GM12864 (cell line): ENCODE results near the gene S1PR5.

Experiments
- DNase-seq: peaks from one replicate; pipeline ENCODE4 v3.0.0-alpha.2; 2011; ENCODE audit warnings: low read depth
- H3K4me3 ChIP-seq: 2 replicates; pipeline ENCODE4 v1.5.1; 2011; ENCODE audit warnings: mild to moderate bottlenecking, low read depth, low read length, control low read depth
- TF ChIP-seq, protein P1 (sequence below): IDR thresholded peaks from 2 replicates; pipeline ENCODE4 v1.5.1; 2011; ENCODE audit warnings: low read depth, mild to moderate bottlenecking, moderate library complexity, low read length, control low read depth, inconsistent platforms; ENCODE audit errors: missing control alignments

Gene S1PR5

GRCh38 chr19:10491472-10492047 is 25.7 kb downstream of the S1PR5 start:
- TF ChIP-seq, protein P1, sequence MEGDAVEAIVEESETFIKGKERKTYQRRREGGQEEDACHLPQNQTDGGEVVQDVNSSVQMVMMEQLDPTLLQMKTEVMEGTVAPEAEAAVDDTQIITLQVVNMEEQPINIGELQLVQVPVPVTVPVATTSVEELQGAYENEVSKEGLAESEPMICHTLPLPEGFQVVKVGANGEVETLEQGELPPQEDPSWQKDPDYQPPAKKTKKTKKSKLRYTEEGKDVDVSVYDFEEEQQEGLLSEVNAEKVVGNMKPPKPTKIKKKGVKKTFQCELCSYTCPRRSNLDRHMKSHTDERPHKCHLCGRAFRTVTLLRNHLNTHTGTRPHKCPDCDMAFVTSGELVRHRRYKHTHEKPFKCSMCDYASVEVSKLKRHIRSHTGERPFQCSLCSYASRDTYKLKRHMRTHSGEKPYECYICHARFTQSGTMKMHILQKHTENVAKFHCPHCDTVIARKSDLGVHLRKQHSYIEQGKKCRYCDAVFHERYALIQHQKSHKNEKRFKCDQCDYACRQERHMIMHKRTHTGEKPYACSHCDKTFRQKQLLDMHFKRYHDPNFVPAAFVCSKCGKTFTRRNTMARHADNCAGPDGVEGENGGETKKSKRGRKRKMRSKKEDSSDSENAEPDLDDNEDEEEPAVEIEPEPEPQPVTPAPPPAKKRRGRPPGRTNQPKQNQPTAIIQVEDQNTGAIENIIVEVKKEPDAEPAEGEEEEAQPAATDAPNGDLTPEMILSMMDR: no peak
- DNase-seq: no peak
- H3K4me3 ChIP-seq: no peak overlapping the region

GRCh38 chr19:10486551-10486950 is 30.7 kb downstream of the S1PR5 start:
- no peak overlapping the region for H3K4me3 ChIP-seq
- no peak for DNase-seq
- TF ChIP-seq, protein P1: no peak

- no peak overlapping the region for H3K4me3 ChIP-seq
- TF ChIP-seq, protein P1: peak; percentile 30
- no peak for DNase-seq
These were observed 38.3 kb downstream of the S1PR5 start for GRCh38 chr19:10478903-10479384.

GRCh38 chr19:10478476-10478875 is 38.8 kb downstream of the S1PR5 start:
- TF ChIP-seq, protein P1: no peak
- H3K4me3 ChIP-seq: no peak overlapping the region
- no peak for DNase-seq

DNA sequence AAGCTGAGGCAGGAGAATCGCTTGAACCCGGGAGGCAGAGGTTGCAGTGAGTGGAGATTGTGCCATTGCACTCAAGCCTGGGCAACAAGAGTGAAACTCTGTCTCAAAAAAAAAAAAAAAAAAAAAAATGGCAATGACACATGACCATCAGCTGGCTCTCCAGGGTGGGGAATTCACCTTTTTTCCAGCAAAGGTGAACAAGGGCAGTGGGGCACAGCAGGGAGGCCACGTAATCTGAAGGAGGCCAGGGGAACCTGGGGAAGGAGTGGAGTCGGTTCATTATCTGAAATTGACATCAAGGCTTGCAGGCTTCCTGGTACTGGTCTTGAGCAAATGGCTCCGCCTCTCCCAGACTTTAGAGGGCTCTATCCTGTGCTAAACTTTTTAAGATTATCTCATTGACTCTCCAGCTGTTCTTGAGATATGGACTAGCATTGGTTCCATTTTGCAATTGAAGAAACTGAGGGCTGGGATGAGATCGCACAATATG is 42.2 kb downstream of the S1PR5 start:
- no peak overlapping the region for H3K4me3 ChIP-seq
- TF ChIP-seq, protein P1: no peak
- no peak for DNase-seq

DNA sequence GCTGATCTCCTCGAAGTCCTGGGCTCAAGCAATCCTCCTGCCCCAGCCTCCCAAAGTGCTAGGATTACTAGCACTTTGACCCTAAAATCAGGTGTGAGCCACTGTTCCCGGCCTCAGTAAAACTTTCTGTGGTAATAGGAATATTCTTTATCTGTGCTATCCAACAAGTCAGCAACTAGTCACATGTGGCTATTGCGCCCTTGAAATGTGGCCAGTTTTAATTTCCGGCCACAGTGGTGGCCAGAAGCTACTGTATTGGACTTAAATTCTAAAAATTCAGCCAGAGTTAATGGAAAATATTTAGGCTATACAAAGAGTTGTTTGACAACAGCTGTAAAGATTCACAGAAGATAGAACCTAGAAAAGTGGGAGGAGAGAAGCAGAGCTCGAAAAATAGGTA is 44.1 kb downstream of the S1PR5 start:
- no peak overlapping the region for H3K4me3 ChIP-seq
- no peak for DNase-seq
- TF ChIP-seq, protein P1: no peak

GRCh38 chr19:10471909-10472308 is 45.3 kb downstream of the S1PR5 start:
- TF ChIP-seq, protein P1: peak; percentile 45
- no peak for DNase-seq
- H3K4me3 ChIP-seq: no peak overlapping the region
